Fibroblast of pulmonary artery (primary cell): Measurements from ENCODE around the gene MIEN1.
"Not testable (repeated sequence)": the region's sequence is repeated elsewhere in the genome, so short reads cannot be mapped to it uniquely, and the experiment has no call there.

Experiments
- DNase-seq: peaks from one replicate; pipeline ENCODE4 v3.0.0-alpha.2; 2010; ENCODE audit warnings: low read depth
- H3K4me3 ChIP-seq: replicated peaks from 2 replicates; pipeline ENCODE4 v1.5.1; 2011; ENCODE audit warnings: low read depth, mild to moderate bottlenecking, control low read depth, low read length, moderate library complexity
- TF ChIP-seq, protein P1 (sequence below): IDR thresholded peaks from 2 replicates; pipeline ENCODE4 v1.5.1; 2011; ENCODE audit warnings: mild to moderate bottlenecking, control low read depth, low read length, inconsistent platforms; ENCODE audit errors: missing control alignments

Gene MIEN1

DNA sequence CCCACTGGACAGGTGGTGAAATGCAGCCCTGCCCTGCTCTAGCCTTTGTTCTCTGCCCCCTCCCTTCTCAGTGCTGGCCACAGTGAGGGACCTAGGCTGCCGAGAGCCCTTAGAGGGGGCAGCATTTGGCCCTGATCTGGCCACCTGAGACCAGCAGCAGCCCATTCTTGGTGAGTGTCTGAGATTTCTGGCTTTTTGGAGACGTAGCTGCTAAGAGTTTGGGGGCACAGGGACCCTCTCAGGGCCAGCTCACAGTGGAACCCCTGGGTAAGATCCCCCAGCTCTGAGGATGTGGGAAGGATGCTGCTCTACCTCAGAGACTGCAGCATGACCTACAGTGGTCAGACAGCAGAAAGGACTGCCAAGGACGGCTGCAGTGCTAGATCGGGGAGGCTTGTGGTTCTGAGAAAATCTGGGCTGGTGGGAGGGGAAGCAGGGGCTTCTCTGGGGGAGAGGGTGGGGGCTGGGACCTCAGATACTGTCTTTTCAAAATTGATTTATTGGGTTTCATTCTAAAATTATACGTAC lies 20.7 kb upstream of the MIEN1 start:
- DNase-seq = no peak
- TF ChIP-seq, protein P1, sequence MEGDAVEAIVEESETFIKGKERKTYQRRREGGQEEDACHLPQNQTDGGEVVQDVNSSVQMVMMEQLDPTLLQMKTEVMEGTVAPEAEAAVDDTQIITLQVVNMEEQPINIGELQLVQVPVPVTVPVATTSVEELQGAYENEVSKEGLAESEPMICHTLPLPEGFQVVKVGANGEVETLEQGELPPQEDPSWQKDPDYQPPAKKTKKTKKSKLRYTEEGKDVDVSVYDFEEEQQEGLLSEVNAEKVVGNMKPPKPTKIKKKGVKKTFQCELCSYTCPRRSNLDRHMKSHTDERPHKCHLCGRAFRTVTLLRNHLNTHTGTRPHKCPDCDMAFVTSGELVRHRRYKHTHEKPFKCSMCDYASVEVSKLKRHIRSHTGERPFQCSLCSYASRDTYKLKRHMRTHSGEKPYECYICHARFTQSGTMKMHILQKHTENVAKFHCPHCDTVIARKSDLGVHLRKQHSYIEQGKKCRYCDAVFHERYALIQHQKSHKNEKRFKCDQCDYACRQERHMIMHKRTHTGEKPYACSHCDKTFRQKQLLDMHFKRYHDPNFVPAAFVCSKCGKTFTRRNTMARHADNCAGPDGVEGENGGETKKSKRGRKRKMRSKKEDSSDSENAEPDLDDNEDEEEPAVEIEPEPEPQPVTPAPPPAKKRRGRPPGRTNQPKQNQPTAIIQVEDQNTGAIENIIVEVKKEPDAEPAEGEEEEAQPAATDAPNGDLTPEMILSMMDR = no peak
- H3K4me3 ChIP-seq = no peak overlapping the region

DNA sequence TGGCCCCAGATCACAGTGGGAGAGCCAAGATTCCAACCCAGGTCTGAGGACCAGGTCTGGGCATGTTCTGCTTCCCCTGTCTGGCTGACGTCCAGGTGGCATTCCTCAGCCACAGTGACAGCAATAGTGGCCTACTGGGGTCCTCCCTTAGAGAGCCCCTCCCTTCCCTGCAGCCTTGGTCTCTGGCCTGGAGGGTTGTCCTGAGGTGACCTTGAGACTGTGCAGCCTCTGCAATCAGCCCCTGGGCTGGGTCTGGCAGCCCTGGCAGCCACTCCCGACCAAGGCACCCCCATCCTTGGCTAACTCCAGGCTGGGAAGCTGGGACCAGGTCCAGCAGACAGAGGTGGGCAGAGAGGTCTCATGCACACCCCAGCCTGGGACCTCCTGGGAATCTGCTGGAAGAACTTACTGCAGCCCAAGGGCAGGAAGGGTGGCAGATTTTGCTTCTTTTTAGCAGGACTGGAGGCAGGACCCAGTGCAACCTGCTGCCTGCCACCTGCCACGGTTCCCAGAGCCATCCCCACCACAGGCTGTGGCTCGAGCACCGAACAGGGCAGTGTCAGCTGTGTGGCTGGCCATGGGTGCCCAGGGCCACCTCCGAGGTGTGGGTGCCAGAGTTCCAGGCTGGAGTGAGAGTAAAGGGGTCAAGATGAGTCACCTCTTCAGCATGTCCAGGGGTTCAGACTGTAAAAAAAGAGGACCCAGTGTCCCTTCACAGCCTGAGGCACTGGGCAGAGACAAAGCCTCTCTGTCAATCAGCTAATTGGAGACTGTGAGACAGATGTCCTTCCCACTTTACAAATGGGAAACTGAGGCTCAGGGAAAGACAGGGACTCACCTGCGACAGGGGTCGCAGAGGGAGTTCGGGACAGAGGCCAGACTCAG lies 20.0 kb upstream of the MIEN1 start:
- no peak overlapping the region for H3K4me3 ChIP-seq
- DNase-seq = no peak
- TF ChIP-seq, protein P1 = no peak

DNA sequence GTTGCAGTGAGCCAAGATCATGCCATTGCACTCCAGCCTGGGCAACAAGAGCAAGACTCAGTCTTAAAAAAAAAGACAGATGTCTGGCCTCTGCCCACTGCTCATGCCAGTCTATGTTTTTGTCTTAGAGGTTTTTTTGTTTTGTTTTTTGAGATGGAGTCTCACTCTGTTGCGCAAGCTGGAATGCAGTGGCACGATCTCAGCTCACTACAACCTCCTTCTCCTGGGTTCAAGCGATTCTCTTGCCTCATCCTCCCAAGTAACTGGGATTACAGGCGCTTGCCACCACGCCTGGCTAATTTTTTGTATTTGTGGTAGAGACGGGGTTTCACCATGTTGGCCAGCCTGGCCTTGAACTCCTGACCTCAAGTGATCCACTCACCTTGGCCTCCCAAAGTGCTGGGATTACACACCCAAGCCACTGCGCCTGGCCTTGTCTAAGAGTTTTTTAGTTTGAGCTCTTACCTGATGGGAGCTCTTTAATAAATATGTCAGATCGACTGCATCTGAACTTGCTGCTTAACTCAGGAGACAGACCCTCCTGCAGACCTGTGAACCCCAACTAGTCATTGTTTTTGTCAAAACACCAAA lies 18.2 kb upstream of the MIEN1 start:
- DNase-seq, H3K4me3 ChIP-seq: not testable (repeated sequence)

DNA sequence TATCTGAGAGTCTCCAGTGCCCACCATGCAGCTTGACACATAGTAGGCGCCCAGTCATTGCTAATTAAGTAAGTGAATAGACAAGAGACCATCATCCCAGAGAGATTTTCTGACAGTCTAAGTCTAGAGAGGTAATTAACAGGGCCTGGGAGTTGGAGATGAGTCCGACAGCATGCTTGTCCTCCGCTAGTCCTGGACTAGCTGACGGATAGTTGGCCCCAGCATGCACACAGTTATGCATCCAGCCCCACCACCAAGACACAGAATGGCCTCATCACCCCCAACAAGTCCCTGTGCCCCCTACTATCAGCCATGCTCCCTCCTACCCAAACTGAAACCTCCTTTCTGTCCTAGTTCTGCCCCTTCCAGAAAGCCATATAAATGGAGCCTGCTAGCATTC lies 17.4 kb upstream of the MIEN1 start:
- TF ChIP-seq, protein P1 = no peak
- no peak for DNase-seq
- no peak overlapping the region for H3K4me3 ChIP-seq

DNA sequence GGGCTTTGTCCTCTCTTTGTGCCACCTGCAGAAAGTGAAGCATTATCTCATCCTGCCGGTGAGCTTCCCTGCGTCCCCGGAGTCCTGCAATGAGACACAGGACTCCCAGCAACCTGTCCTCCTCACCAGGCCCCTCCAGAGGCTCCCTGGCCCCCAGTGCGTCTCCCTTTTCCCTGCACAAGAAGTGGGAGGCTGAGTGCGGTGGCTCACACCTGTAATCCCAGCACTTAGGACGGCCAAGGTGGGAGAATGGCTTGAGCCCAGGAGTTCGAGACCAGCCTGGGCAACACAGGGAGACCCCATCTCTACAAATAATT lies 15.8 kb upstream of the MIEN1 start:
- no peak for DNase-seq
- H3K4me3 ChIP-seq = no peak overlapping the region
- TF ChIP-seq, protein P1 = no peak

DNA sequence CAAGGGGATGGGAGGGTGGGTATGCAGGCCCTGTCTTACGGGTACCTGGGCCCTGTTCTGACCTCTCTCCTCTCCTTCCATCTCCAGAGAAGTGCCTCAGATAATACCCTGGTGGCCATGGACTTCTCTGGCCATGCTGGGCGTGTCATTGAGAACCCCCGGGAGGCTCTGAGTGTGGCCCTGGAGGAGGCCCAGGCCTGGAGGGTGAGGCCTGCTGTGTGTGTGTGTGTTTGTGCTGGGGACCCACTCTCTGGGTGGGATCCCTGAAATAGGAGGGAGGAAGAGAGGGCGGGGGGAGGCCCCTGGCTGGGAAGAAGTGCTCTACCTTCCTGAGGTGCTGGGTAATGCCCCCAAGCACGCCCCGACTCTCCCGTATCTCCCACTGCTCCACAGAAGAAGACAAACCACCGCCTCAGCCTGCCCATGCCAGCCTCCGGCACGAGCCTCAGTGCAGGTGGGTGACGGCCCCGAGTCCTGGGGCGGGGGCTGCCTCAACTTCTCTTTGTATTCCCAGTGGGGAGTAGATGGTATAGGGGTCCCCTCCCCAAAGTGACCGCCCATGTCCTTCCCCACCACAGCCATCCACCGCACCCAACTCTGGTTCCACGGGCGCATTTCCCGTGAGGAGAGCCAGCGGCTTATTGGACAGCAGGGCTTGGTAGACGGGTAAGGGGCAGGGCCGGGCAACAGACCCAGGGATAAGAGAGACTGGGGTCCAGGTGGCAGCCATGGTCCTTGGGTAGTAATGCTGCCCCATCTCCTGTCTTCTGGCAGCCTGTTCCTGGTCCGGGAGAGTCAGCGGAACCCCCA lies 15.2 kb upstream of the MIEN1 start:
- TF ChIP-seq, protein P1 = no peak
- no peak for DNase-seq
- H3K4me3 ChIP-seq = no peak overlapping the region

DNA sequence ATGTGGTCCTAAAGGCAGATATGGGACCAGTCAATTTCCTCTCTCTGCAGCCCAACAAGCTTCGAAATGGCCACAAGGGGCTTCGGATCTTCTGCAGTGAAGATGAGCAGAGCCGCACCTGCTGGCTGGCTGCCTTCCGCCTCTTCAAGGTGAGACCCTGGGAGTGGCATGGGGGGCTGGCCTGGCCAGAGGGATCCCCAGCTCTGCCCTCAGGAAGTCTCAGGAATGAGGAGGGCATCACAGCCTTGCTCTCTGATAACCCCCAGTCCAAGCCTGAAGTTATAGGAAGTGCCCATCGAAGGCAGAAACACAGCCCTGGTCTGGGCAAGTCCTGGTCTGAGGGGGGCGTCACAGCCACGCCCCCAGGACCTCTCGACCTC lies 14.5 kb upstream of the MIEN1 start:
- DNase-seq = no peak
- TF ChIP-seq, protein P1 = no peak
- H3K4me3 ChIP-seq = no peak overlapping the region
